Upper lobe of left lung (tissue), 4 donors: Measurements from ENCODE around the gene KIF14.
A peak's percentile ranks its signal among the peaks of the same experiment; 100 is the strongest.

Experiments used
- CTCF ChIP-seq, 6 experiments: fragments of 450-650 bp in 4 of 6; fragments of 200-600 bp in 2 of 6; sonication (generic) in 2 of 6; IDR thresholded peaks; one replicate each; pipeline ENCODE4 v1.5.1; 2016 to 2019; ENCODE audit warnings: antibody characterized with exemption in 6 of 6
- POLR2A ChIP-seq, 4 donors: fragments of 450-650 bp; IDR thresholded peaks; one replicate each; pipeline ENCODE4 v1.5.1; 2016 to 2017; ENCODE audit warnings: antibody characterized with exemption in 4 of 4, mild to moderate bottlenecking in 2 of 4
- POLR2AphosphoS5 ChIP-seq, 2 donors: sonication (generic); formaldehyde crosslinking; IDR thresholded peaks; one replicate each; pipeline ENCODE4 v1.5.1; 2017; ENCODE audit warnings: antibody characterized with exemption in 2 of 2

GRCh38 chr1:200510228-200510623 lies 110.3 kb downstream of the KIF14 start:
- TF ChIP-seq CTCF (IDR thresholded peaks at IDR 0.05) (peak; percentile 72 to 91 (median 85)), POLR2A (IDR thresholded peaks at IDR 0.05) (no peak), POLR2AphosphoS5 (IDR thresholded peaks at IDR 0.05) (no peak)
